PC-9 (cell line): ENCODE data around the gene CD44. TPM values are rescaled to one million over a fixed set of nuclear protein-coding genes. Genes with fewer than 3 reads are reported as not detected.

ENCODE experiments used
- BruUV-seq: library from RNA; stranded (reverse); fragments of 400-500 nt; replicated peaks from 2 replicates; lab custom pipeline; 2021; lab: Mats Ljungman, UMichigan
- CTCF ChIA-PET: fragments of 300-600 bp; sonication (Branson Sonifier 250); formaldehyde crosslinking; loops from one replicate; lab custom pipeline; 2022; ENCODE audit warnings: antibody characterized with exemption; lab: Charles Lee
- POLR2A ChIA-PET: fragments of 300-600 bp; sonication (Branson Sonifier 250); formaldehyde crosslinking; loops from one replicate; lab custom pipeline; 2022; ENCODE audit warnings: antibody characterized with exemption; ENCODE audit not compliant: unreplicated experiment; lab: Charles Lee
- DNase-seq, 2 experiments: peaks; one replicate each; pipeline versions ENCODE4 v3.0.0 to v3.0.0-alpha.2; 2015 to 2022; ENCODE audit warnings: mixed read lengths in 1 of 2
- H2AFZ ChIP-seq: fragments of 200-600 bp; sonication (generic); 2 replicates; pipeline ENCODE4 v1.8.1; 2017; ENCODE audit warnings: antibody characterized with exemption
- H3F3A ChIP-seq: fragments of 200-600 bp; sonication (generic); 2 replicates; pipeline ENCODE4 v1.8.1; 2017; ENCODE audit warnings: antibody characterized with exemption, mild to moderate bottlenecking, low read depth; ENCODE audit not compliant: insufficient read depth
- H3K27ac ChIP-seq: fragments of 200-600 bp; sonication (generic); 2 replicates; pipeline ENCODE4 v1.6.1; 2016; ENCODE audit warnings: mixed run types
- H3K27me3 ChIP-seq: fragments of 200-600 bp; sonication (generic); 2 replicates; pipeline ENCODE4 v1.6.1; 2016; ENCODE audit warnings: low read depth, mixed run types; ENCODE audit not compliant: insufficient read depth
- H3K36me3 ChIP-seq: fragments of 200-600 bp; sonication (generic); 2 replicates; pipeline ENCODE4 v1.6.1; 2016; ENCODE audit warnings: low read depth, mixed run types
- H3K4me1 ChIP-seq: fragments of 200-600 bp; sonication (generic); replicated peaks from 2 replicates; pipeline ENCODE4 v1.6.1; 2016; ENCODE audit warnings: mixed run types; ENCODE audit not compliant: insufficient read depth
- H3K4me2 ChIP-seq: fragments of 200-600 bp; sonication (generic); 2 replicates; pipeline ENCODE4 v1.6.1; 2017; ENCODE audit warnings: mixed run types
- H3K4me3 ChIP-seq: fragments of 200-600 bp; sonication (generic); 2 replicates; pipeline ENCODE4 v1.6.1; 2016; ENCODE audit warnings: mixed run types
- H3K79me2 ChIP-seq: fragments of 200-600 bp; sonication (generic); 2 replicates; pipeline ENCODE4 v1.6.1; 2017; ENCODE audit warnings: low read depth, mixed run types
- H3K9me2 ChIP-seq: fragments of 200-600 bp; sonication (generic); 2 replicates; pipeline ENCODE4 v1.8.1; 2017; ENCODE audit warnings: mild to moderate bottlenecking; ENCODE audit not compliant: insufficient read depth
- H3K9me3 ChIP-seq: fragments of 200-600 bp; sonication (generic); 2 replicates; pipeline ENCODE4 v1.8.1; 2016; ENCODE audit warnings: low read depth; ENCODE audit not compliant: insufficient read depth
- H4K20me1 ChIP-seq: fragments of 200-600 bp; sonication (generic); 2 replicates; pipeline ENCODE4 v1.8.1; 2017; ENCODE audit not compliant: insufficient read depth
- EZH2 ChIP-seq: fragments of 200-600 bp; sonication (generic); IDR thresholded peaks from 2 replicates; pipeline ENCODE4 v1.8.0; 2017; ENCODE audit warnings: antibody characterized with exemption, low read depth
- intact Hi-C: fragments of 100-400 bp; cut with micrococcal nuclease; formaldehyde crosslinking; loops from one replicate; pipeline ENCODE4 v1.10.0; 2022; ENCODE audit not compliant: unreplicated experiment
- total RNA-seq: library from RNA; stranded (reverse); gene quantifications from 2 replicates; pipeline ENCODE4 v1.2.3, GENCODE V29; 2021
- TF ChIP-seq, protein P1 (sequence below): fragments of 200-600 bp; sonication (generic); conservative IDR thresholded peaks from 2 replicates; pipeline ENCODE4 v1.6.1; 2017; ENCODE audit warnings: mixed run types, antibody characterized with exemption, mild to moderate bottlenecking, moderate library complexity

Gene CD44
- total RNA-seq, 1 experiment from 2014 or later, result 775 TPM

DNA sequence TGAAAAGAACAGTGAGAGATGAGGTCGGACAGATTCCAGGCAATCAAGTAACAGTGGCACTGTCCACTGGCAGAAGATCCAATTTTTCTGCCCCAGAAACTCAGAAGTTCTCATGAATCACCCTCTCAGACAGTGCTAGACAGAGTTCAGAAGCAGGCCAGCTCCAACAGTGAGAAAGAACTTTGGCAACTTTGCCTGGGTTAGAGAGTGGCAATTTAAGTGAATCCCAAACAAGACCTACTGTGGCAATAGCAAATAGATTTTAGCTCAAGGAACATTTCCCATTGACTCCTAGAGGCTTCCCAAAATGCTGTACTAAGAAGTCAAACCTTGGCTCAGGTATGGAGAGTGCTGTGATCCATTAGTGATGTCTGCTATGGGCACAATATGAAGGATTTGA is 12.3 kb downstream of the CD44 start:
- 0 out of 2 replicates have a peak, but pooled peaks cover 9% of the 10 kb centered on the region for H3K9me3 ChIP-seq
- H3K4me3 ChIP-seq, result no peak overlapping the region
- no TSS peak for BruUV-seq
- peaks cover 77% of the 10 kb centered on the region for H3F3A ChIP-seq
- H3K79me2 ChIP-seq, result peaks cover 100% of the 10 kb centered on the region
- no peaks in the 10 kb centered on the region for H3K27me3 ChIP-seq
- H3K4me2 ChIP-seq, result no peak overlapping the region
- POLR2A ChIA-PET, result no interaction called here
- intact Hi-C loops, result no loop called here
- DNase-seq, result no peak
- CTCF ChIA-PET, result no interaction called here
- peaks cover 95% of the 10 kb centered on the region for H3K36me3 ChIP-seq
- no peak overlapping the region for H2AFZ ChIP-seq
- peak overlapping the region; percentile 15; the same call in 1 of the 2 replicates for H3K27ac ChIP-seq
- H4K20me1 ChIP-seq, result peaks cover 30% of the 10 kb centered on the region
- H3K4me1 ChIP-seq, result peaks cover 92% of the 10 kb centered on the region
- no peaks in the 10 kb centered on the region for H3K9me2 ChIP-seq
- no peak for TF ChIP-seq EZH2
- TF ChIP-seq, protein P1, sequence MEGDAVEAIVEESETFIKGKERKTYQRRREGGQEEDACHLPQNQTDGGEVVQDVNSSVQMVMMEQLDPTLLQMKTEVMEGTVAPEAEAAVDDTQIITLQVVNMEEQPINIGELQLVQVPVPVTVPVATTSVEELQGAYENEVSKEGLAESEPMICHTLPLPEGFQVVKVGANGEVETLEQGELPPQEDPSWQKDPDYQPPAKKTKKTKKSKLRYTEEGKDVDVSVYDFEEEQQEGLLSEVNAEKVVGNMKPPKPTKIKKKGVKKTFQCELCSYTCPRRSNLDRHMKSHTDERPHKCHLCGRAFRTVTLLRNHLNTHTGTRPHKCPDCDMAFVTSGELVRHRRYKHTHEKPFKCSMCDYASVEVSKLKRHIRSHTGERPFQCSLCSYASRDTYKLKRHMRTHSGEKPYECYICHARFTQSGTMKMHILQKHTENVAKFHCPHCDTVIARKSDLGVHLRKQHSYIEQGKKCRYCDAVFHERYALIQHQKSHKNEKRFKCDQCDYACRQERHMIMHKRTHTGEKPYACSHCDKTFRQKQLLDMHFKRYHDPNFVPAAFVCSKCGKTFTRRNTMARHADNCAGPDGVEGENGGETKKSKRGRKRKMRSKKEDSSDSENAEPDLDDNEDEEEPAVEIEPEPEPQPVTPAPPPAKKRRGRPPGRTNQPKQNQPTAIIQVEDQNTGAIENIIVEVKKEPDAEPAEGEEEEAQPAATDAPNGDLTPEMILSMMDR, result no peak

- Histone ChIP-seq H3K9me2 (no peaks in the 10 kb centered on the region), H3K4me1 (peaks cover 87% of the 10 kb centered on the region), H3K4me3 (no peak overlapping the region), H3K9me3 (0 out of 2 replicates have a peak, but pooled peaks cover 6% of the 10 kb centered on the region), H3K79me2 (peaks cover 100% of the 10 kb centered on the region), H3F3A (peaks cover 77% of the 10 kb centered on the region), H3K36me3 (peaks cover 89% of the 10 kb centered on the region), H2AFZ (no peak overlapping the region), H3K4me2 (no peak overlapping the region), H3K27ac (no peak overlapping the region), H4K20me1 (peaks cover 30% of the 10 kb centered on the region), H3K27me3 (no peaks in the 10 kb centered on the region)
- DNase-seq, result no peak
- ChIA-PET POLR2A (interaction anchor here (0.5 to 0.7 kb wide), 3 partner anchors 15 to 185 kb away, joined by 3 to 6 read pairs (median 4); no protein-coding TSS in a partner anchor), CTCF (no interaction called here)
- TF ChIP-seq, protein P1, result no peak
- no peak for TF ChIP-seq EZH2
- intact Hi-C loops, result no loop called here
- no TSS peak for BruUV-seq
Measured at GRCh38 chr11:35151683-35152280, 12.8 kb downstream of the CD44 start.

- Histone ChIP-seq H3K4me2 (no peak overlapping the region), H3K9me2 (no peaks in the 10 kb centered on the region), H3K27me3 (no peaks in the 10 kb centered on the region), H3F3A (peaks cover 74% of the 10 kb centered on the region), H3K27ac (no peak overlapping the region), H3K4me1 (peaks cover 82% of the 10 kb centered on the region), H4K20me1 (peaks cover 30% of the 10 kb centered on the region), H2AFZ (no peak overlapping the region), H3K79me2 (peaks cover 100% of the 10 kb centered on the region), H3K9me3 (0 out of 2 replicates have a peak, but pooled peaks cover 6% of the 10 kb centered on the region), H3K4me3 (no peak overlapping the region), H3K36me3 (peaks cover 83% of the 10 kb centered on the region)
- DNase-seq, result no peak
- BruUV-seq, result no TSS peak
- no peak for TF ChIP-seq EZH2
- TF ChIP-seq, protein P1, result no peak
- ChIA-PET POLR2A (no interaction called here), CTCF (no interaction called here)
- intact Hi-C loops, result no loop called here
Measured at GRCh38 chr11:35152575-35152974, 13.6 kb downstream of the CD44 start.
